HG02938 (cell line): Measurements from ENCODE around the gene PLEKHH1.

Experiments used
- ATAC-seq: cut with Tn5 transposase; IDR thresholded peaks from one replicate; pipeline ENCODE4 v1.9.1; 2021; ENCODE audit warnings: mild to moderate bottlenecking, moderate library complexity; ENCODE audit not compliant: unreplicated experiment

The PLEKHH1 gene

GRCh38 chr14:67532998-67533753 lies at the start of gene PLEKHH1:
TSS of gene PLEKHH1 (plus strand) at chr14:67533290. CDS start at chr14:67541868, 8,578 bp downstream.
- peak; percentile 47 for ATAC-seq

GRCh38 chr14:67483579-67484285 lies 49.4 kb upstream of the PLEKHH1 start:
- no peak for ATAC-seq

- ATAC-seq, result no peak
These were observed 47.5 kb upstream of the PLEKHH1 start for GRCh38 chr14:67485501-67486095.

GRCh38 chr14:67486890-67487289 lies 46.2 kb upstream of the PLEKHH1 start:
- ATAC-seq, result no peak

- no peak for ATAC-seq
These were observed 45.8 kb upstream of the PLEKHH1 start for GRCh38 chr14:67487332-67487731.

GRCh38 chr14:67487937-67488893 lies 44.9 kb upstream of the PLEKHH1 start, which contains the start of gene TMEM229B:
TSS of gene TMEM229B (minus strand) at chr14:67488721. CDS start at chr14:67473923, 14,798 bp downstream.
- ATAC-seq, result peak; percentile 87

- ATAC-seq, result no peak
These were observed 42.9 kb upstream of the PLEKHH1 start for GRCh38 chr14:67490196-67490595.

- ATAC-seq, result no peak
These were observed 41.8 kb upstream of the PLEKHH1 start for GRCh38 chr14:67491285-67491684.

- no peak for ATAC-seq
These were observed 41.2 kb upstream of the PLEKHH1 start for GRCh38 chr14:67491741-67492507.

GRCh38 chr14:67492538-67492937 lies 40.6 kb upstream of the PLEKHH1 start:
- ATAC-seq, result no peak

- ATAC-seq, result peak; percentile 45
These were observed 39.9 kb upstream of the PLEKHH1 start for GRCh38 chr14:67493092-67493717.

GRCh38 chr14:67495827-67496226 lies 37.3 kb upstream of the PLEKHH1 start:
- no peak for ATAC-seq

GRCh38 chr14:67497216-67497615 lies 35.9 kb upstream of the PLEKHH1 start:
- no peak for ATAC-seq

GRCh38 chr14:67497716-67498115 lies 35.4 kb upstream of the PLEKHH1 start:
- ATAC-seq, result no peak

- ATAC-seq, result no peak
These were observed 32.1 kb upstream of the PLEKHH1 start for GRCh38 chr14:67500981-67501380.

GRCh38 chr14:67501670-67502069 lies 31.4 kb upstream of the PLEKHH1 start:
- ATAC-seq, result no peak

- no peak for ATAC-seq
These were observed 30.2 kb upstream of the PLEKHH1 start for GRCh38 chr14:67502867-67503266.

- no peak for ATAC-seq
These were observed 29.8 kb upstream of the PLEKHH1 start for GRCh38 chr14:67503331-67503730.

- no peak for ATAC-seq
These were observed 27.8 kb upstream of the PLEKHH1 start for GRCh38 chr14:67505254-67505653.
